Measurements from ENCODE around the gene RSPH10B2. TPM values are rescaled to one million over a fixed set of nuclear protein-coding genes. Genes with fewer than 3 reads are reported as not detected.
"Not testable (repeated sequence)": the region's sequence is repeated elsewhere in the genome, so short reads cannot be mapped to it uniquely, and the experiment has no call there.

RSPH10B2 gene
- total RNA-seq, 1 experiment from 2014 or later: 0.37 TPM

- H3K79me2 ChIP-seq (ENCODE audit: insufficient read depth, low read length); H3K27ac ChIP-seq (ENCODE audit: low read depth, low read length); H3K9me3 ChIP-seq (ENCODE audit: control insufficient read depth in 1 of 2, insufficient read depth in 1 of 2, low read depth in 1 of 2, low read length in 2 of 2); ATAC-seq; RAD21 ChIA-PET (ENCODE audit: low non-redundant PET in 1 of 2, low total read pairs in 2 of 2, uncharacterized antibody in 2 of 2, unreplicated experiment in 2 of 2); H3K4me2 ChIP-seq (ENCODE audit: low read length); H3K9ac ChIP-seq (ENCODE audit: low read length); CTCF ChIA-PET; H3K4me1 ChIP-seq (ENCODE audit: control insufficient read depth in 1 of 2, insufficient read depth in 2 of 2, low read length in 2 of 2); H3K9me2 ChIP-seq (ENCODE audit: insufficient read depth); intact Hi-C loops (cut with micrococcal nuclease); H3K4me3 ChIP-seq (replicated peaks in 1 of 2; ENCODE audit: low read depth in 1 of 2, low read length in 2 of 2); H3K36me3 ChIP-seq (ENCODE audit: control insufficient read depth in 1 of 2, insufficient read depth in 2 of 2, low read length in 2 of 2); H3K27me3 ChIP-seq (ENCODE audit: insufficient read depth, low read length); DNase-seq (ENCODE audit: low read depth, low spot score); H2AFZ ChIP-seq (ENCODE audit: low read depth, low read length, poor library complexity, severe bottlenecking); H4K20me1 ChIP-seq (ENCODE audit: insufficient read depth); BruUV-seq (replicated peaks); POLR2A ChIA-PET: not testable (repeated sequence)
- 0 out of 2 replicates have a peak, but pooled peaks have one; percentile 12 for TF ChIP-seq CBX3 (IDR thresholded peaks at IDR 0.05; ENCODE audit: low read depth)
- TF ChIP-seq FOSL1 (IDR thresholded peaks at IDR 0.05; ENCODE audit: low read depth): peak; percentile 29; the same call in 1 of the 2 replicates
Measured at GRCh38 chr7:6842278-6842921, 88.5 kb downstream of the RSPH10B2 start.

DNA sequence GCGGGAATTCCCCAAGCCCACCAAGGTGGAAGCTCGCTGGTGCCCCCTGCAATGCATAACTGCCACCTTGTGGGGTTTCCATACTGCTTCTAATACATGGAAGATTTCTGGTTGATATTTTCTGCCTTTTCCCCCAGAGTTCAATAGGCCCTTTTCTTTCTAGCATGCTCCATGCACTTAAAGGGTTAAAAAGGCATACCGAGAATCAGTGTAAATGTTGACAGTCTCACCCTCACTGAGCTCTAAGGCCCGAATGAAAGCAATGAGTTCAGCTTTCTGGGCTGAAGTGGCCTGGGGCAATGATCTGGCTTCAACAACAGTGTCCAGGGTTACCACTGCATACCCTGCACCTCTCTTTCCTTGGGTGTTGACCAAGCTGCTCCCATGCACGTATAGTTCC is 89.2 kb downstream of the RSPH10B2 start:
- H4K20me1 ChIP-seq (ENCODE audit: insufficient read depth); RAD21 ChIA-PET (ENCODE audit: low non-redundant PET in 1 of 2, low total read pairs in 2 of 2, uncharacterized antibody in 2 of 2, unreplicated experiment in 2 of 2); H3K9me3 ChIP-seq (ENCODE audit: control insufficient read depth in 1 of 2, insufficient read depth in 1 of 2, low read depth in 1 of 2, low read length in 2 of 2); H3K9ac ChIP-seq (ENCODE audit: low read length); H3K27me3 ChIP-seq (ENCODE audit: insufficient read depth, low read length); H3K4me2 ChIP-seq (ENCODE audit: low read length); POLR2A ChIA-PET; H2AFZ ChIP-seq (ENCODE audit: low read depth, low read length, poor library complexity, severe bottlenecking); H3K79me2 ChIP-seq (ENCODE audit: insufficient read depth, low read length); H3K4me1 ChIP-seq (ENCODE audit: control insufficient read depth in 1 of 2, insufficient read depth in 2 of 2, low read length in 2 of 2); DNase-seq (ENCODE audit: low read depth, low spot score); H3K36me3 ChIP-seq (ENCODE audit: control insufficient read depth in 1 of 2, insufficient read depth in 2 of 2, low read length in 2 of 2); H3K4me3 ChIP-seq (replicated peaks in 1 of 2; ENCODE audit: low read depth in 1 of 2, low read length in 2 of 2); intact Hi-C loops (cut with micrococcal nuclease); CTCF ChIA-PET; H3K9me2 ChIP-seq (ENCODE audit: insufficient read depth); H3K27ac ChIP-seq (ENCODE audit: low read depth, low read length); BruUV-seq (replicated peaks); ATAC-seq: not testable (repeated sequence)

- DNase-seq (ENCODE audit: low read depth, low spot score); H3K4me3 ChIP-seq (replicated peaks in 1 of 2; ENCODE audit: low read depth in 1 of 2, low read length in 2 of 2); H2AFZ ChIP-seq (ENCODE audit: low read depth, low read length, poor library complexity, severe bottlenecking); H3K36me3 ChIP-seq (ENCODE audit: control insufficient read depth in 1 of 2, insufficient read depth in 2 of 2, low read length in 2 of 2); H4K20me1 ChIP-seq (ENCODE audit: insufficient read depth); POLR2A ChIA-PET; RAD21 ChIA-PET (ENCODE audit: low non-redundant PET in 1 of 2, low total read pairs in 2 of 2, uncharacterized antibody in 2 of 2, unreplicated experiment in 2 of 2); H3K4me1 ChIP-seq (ENCODE audit: control insufficient read depth in 1 of 2, insufficient read depth in 2 of 2, low read length in 2 of 2); H3K4me2 ChIP-seq (ENCODE audit: low read length); H3K27ac ChIP-seq (ENCODE audit: low read depth, low read length); H3K9me2 ChIP-seq (ENCODE audit: insufficient read depth); H3K9me3 ChIP-seq (ENCODE audit: control insufficient read depth in 1 of 2, insufficient read depth in 1 of 2, low read depth in 1 of 2, low read length in 2 of 2); H3K9ac ChIP-seq (ENCODE audit: low read length); BruUV-seq (replicated peaks); H3K27me3 ChIP-seq (ENCODE audit: insufficient read depth, low read length); H3K79me2 ChIP-seq (ENCODE audit: insufficient read depth, low read length); intact Hi-C loops (cut with micrococcal nuclease); ATAC-seq; CTCF ChIA-PET: not testable (repeated sequence)
Measured at GRCh38 chr7:6843654-6844053, 89.8 kb downstream of the RSPH10B2 start.

- BruUV-seq (replicated peaks); H3K9me3 ChIP-seq (ENCODE audit: control insufficient read depth in 1 of 2, insufficient read depth in 1 of 2, low read depth in 1 of 2, low read length in 2 of 2); H3K4me1 ChIP-seq (ENCODE audit: control insufficient read depth in 1 of 2, insufficient read depth in 2 of 2, low read length in 2 of 2); H3K36me3 ChIP-seq (ENCODE audit: control insufficient read depth in 1 of 2, insufficient read depth in 2 of 2, low read length in 2 of 2); H3K9ac ChIP-seq (ENCODE audit: low read length); H3K27ac ChIP-seq (ENCODE audit: low read depth, low read length); CTCF ChIA-PET; H3K27me3 ChIP-seq (ENCODE audit: insufficient read depth, low read length); H4K20me1 ChIP-seq (ENCODE audit: insufficient read depth); ATAC-seq; H3K4me3 ChIP-seq (replicated peaks in 1 of 2; ENCODE audit: low read depth in 1 of 2, low read length in 2 of 2); H2AFZ ChIP-seq (ENCODE audit: low read depth, low read length, poor library complexity, severe bottlenecking); POLR2A ChIA-PET; intact Hi-C loops (cut with micrococcal nuclease); H3K79me2 ChIP-seq (ENCODE audit: insufficient read depth, low read length); DNase-seq (ENCODE audit: low read depth, low spot score); H3K4me2 ChIP-seq (ENCODE audit: low read length); H3K9me2 ChIP-seq (ENCODE audit: insufficient read depth); RAD21 ChIA-PET (ENCODE audit: low non-redundant PET in 1 of 2, low total read pairs in 2 of 2, uncharacterized antibody in 2 of 2, unreplicated experiment in 2 of 2): not testable (repeated sequence)
Measured at GRCh38 chr7:6845971-6846449, 92.1 kb downstream of the RSPH10B2 start.

Data from HCT116 (cell line).